ENCODE results near the gene ARG1.

DNA sequence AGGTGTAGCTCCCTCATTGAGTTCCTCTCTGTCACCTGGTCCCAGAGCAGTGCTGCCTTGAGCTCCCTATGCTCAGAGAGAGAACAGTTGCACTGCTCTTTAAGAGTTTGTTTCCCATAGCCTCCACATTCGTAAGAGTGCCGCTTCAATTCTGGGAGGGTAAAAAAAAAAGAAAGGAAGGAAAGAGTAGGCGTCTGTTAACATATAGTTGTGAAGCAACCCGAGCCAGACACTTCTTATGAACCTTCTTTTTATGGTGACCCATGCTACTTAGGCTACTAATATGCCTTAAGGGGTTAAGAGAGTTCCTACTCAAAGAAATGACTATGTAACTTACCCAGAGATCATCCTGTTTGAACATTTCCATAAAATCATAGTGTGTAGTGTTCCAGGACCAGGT lies 4.3 kb upstream of the ARG1 start:
- TF ChIP-seq, protein P1, sequence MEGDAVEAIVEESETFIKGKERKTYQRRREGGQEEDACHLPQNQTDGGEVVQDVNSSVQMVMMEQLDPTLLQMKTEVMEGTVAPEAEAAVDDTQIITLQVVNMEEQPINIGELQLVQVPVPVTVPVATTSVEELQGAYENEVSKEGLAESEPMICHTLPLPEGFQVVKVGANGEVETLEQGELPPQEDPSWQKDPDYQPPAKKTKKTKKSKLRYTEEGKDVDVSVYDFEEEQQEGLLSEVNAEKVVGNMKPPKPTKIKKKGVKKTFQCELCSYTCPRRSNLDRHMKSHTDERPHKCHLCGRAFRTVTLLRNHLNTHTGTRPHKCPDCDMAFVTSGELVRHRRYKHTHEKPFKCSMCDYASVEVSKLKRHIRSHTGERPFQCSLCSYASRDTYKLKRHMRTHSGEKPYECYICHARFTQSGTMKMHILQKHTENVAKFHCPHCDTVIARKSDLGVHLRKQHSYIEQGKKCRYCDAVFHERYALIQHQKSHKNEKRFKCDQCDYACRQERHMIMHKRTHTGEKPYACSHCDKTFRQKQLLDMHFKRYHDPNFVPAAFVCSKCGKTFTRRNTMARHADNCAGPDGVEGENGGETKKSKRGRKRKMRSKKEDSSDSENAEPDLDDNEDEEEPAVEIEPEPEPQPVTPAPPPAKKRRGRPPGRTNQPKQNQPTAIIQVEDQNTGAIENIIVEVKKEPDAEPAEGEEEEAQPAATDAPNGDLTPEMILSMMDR (conservative IDR thresholded peaks at IDR 0.05; ENCODE audit: low read depth, low read length) = no peak
- TF ChIP-seq SMC3 (IDR thresholded peaks at IDR 0.05; ENCODE audit: low read depth, low read length) (no peak), MXI1 (IDR thresholded peaks at IDR 0.05; ENCODE audit: borderline replicate concordance, low read depth, low read length) (no peak), BHLHE40 (IDR thresholded peaks at IDR 0.05; ENCODE audit: low read depth, low read length) (no peak), RFX5 (IDR thresholded peaks at IDR 0.05; ENCODE audit: low read depth, low read length) (no peak), POLR2A (IDR thresholded peaks at IDR 0.05; ENCODE audit: low read depth, low read length) (no peak), CHD1 (IDR thresholded peaks at IDR 0.05; ENCODE audit: low read depth, low read length) (no peak), FOS (IDR thresholded peaks at IDR 0.05; ENCODE audit: low read depth, low read length) (no peak), MAZ (IDR thresholded peaks at IDR 0.05; ENCODE audit: borderline replicate concordance, low read depth, low read length) (no peak), NFE2L2 (IDR thresholded peaks at IDR 0.05; ENCODE audit: low read depth, low read length) (no peak), CEBPB (IDR thresholded peaks at IDR 0.05; ENCODE audit: low read depth, low read length) (no peak), RAD21 (IDR thresholded peaks at IDR 0.05; ENCODE audit: low read length) (no peak)
- TF ChIP-seq, protein P2, sequence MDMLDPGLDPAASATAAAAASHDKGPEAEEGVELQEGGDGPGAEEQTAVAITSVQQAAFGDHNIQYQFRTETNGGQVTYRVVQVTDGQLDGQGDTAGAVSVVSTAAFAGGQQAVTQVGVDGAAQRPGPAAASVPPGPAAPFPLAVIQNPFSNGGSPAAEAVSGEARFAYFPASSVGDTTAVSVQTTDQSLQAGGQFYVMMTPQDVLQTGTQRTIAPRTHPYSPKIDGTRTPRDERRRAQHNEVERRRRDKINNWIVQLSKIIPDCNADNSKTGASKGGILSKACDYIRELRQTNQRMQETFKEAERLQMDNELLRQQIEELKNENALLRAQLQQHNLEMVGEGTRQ (IDR thresholded peaks at IDR 0.05; ENCODE audit: low read depth, low read length) = no peak
- TF ChIP-seq, protein P3, sequence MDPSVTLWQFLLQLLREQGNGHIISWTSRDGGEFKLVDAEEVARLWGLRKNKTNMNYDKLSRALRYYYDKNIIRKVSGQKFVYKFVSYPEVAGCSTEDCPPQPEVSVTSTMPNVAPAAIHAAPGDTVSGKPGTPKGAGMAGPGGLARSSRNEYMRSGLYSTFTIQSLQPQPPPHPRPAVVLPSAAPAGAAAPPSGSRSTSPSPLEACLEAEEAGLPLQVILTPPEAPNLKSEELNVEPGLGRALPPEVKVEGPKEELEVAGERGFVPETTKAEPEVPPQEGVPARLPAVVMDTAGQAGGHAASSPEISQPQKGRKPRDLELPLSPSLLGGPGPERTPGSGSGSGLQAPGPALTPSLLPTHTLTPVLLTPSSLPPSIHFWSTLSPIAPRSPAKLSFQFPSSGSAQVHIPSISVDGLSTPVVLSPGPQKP (IDR thresholded peaks at IDR 0.05; ENCODE audit: borderline replicate concordance, low read depth, low read length) = no peak
